Measurements from ENCODE around the gene EML1.

EML1 gene

GRCh38 chr14:99831903-99832685 is 38.9 kb downstream of the EML1 start:
- H3K4me1 Mint-ChIP-seq: no peaks in the 10 kb centered on the region

GRCh38 chr14:99837822-99838221 is 44.6 kb downstream of the EML1 start:
- Mint-ChIP-seq H3K27ac (no peak overlapping the region), H3K9me3 (no peaks in the 10 kb centered on the region), H3K27me3 (peaks cover 16% of the 10 kb centered on the region), H3K4me3 (no peak overlapping the region), H3K36me3 (no peaks in the 10 kb centered on the region), H3K4me1 (no peaks in the 10 kb centered on the region)
- ATAC-seq (ENCODE audit: low read depth): no peak
- DNase-seq (ENCODE audit: low spot score in 2 of 2): no peak

More at GRCh38 chr14:99831903-99832685, 38.9 kb downstream of the EML1 start:
- H3K27me3 Mint-ChIP-seq: peaks cover 20% of the 10 kb centered on the region
- DNase-seq (ENCODE audit: low spot score in 2 of 2) (no peak), ATAC-seq (ENCODE audit: low read depth) (no peak)
- no peak overlapping the region for H3K27ac Mint-ChIP-seq
- no peaks in the 10 kb centered on the region for H3K9me3 Mint-ChIP-seq
- no peak overlapping the region for H3K4me3 Mint-ChIP-seq
- no peaks in the 10 kb centered on the region for H3K36me3 Mint-ChIP-seq

GRCh38 chr14:99838639-99839134 is 45.5 kb downstream of the EML1 start:
- DNase-seq (ENCODE audit: low spot score in 2 of 2) (no peak), ATAC-seq (ENCODE audit: low read depth) (no peak)
- Mint-ChIP-seq H3K4me3 (no peak overlapping the region), H3K4me1 (no peaks in the 10 kb centered on the region), H3K27ac (no peak overlapping the region), H3K36me3 (no peaks in the 10 kb centered on the region), H3K9me3 (no peaks in the 10 kb centered on the region), H3K27me3 (peaks cover 13% of the 10 kb centered on the region)

GRCh38 chr14:99839696-99840095 is 46.5 kb downstream of the EML1 start:
- Mint-ChIP-seq H3K4me3 (no peak overlapping the region), H3K9me3 (no peaks in the 10 kb centered on the region), H3K27me3 (peaks cover 13% of the 10 kb centered on the region), H3K36me3 (no peaks in the 10 kb centered on the region), H3K4me1 (no peaks in the 10 kb centered on the region), H3K27ac (no peak overlapping the region)
- DNase-seq (ENCODE audit: low spot score in 2 of 2) (no peak), ATAC-seq (ENCODE audit: low read depth) (no peak)

GRCh38 chr14:99840265-99840664 is 47.1 kb downstream of the EML1 start:
- Mint-ChIP-seq H3K27me3 (peaks cover 12% of the 10 kb centered on the region), H3K36me3 (no peaks in the 10 kb centered on the region), H3K4me1 (no peaks in the 10 kb centered on the region), H3K9me3 (peaks cover 2% of the 10 kb centered on the region), H3K4me3 (no peak overlapping the region), H3K27ac (no peak overlapping the region)
- ATAC-seq (ENCODE audit: low read depth) (no peak), DNase-seq (ENCODE audit: low spot score in 2 of 2) (no peak)

GRCh38 chr14:99840774-99841305 is 47.6 kb downstream of the EML1 start:
- DNase-seq (ENCODE audit: low spot score in 2 of 2): no peak
- no peaks in the 10 kb centered on the region for H3K4me1 Mint-ChIP-seq
- H3K4me3 Mint-ChIP-seq: no peak overlapping the region
- no peaks in the 10 kb centered on the region for H3K36me3 Mint-ChIP-seq
- peaks cover 9% of the 10 kb centered on the region for H3K27me3 Mint-ChIP-seq
- ATAC-seq (ENCODE audit: low read depth): no peak
- peaks cover 2% of the 10 kb centered on the region for H3K9me3 Mint-ChIP-seq
- H3K27ac Mint-ChIP-seq: no peak overlapping the region

GRCh38 chr14:99841436-99842071 is 48.3 kb downstream of the EML1 start:
- H3K36me3 Mint-ChIP-seq: no peaks in the 10 kb centered on the region
- H3K27ac Mint-ChIP-seq: no peak overlapping the region
- H3K9me3 Mint-ChIP-seq: peaks cover 2% of the 10 kb centered on the region
- ATAC-seq (ENCODE audit: low read depth) (no peak), DNase-seq (ENCODE audit: low spot score in 2 of 2) (no peak)
- H3K4me1 Mint-ChIP-seq: no peaks in the 10 kb centered on the region
- H3K27me3 Mint-ChIP-seq: peaks cover 7% of the 10 kb centered on the region
- no peak overlapping the region for H3K4me3 Mint-ChIP-seq

GRCh38 chr14:99842141-99842540 is 48.9 kb downstream of the EML1 start:
- peaks cover 2% of the 10 kb centered on the region for H3K36me3 Mint-ChIP-seq
- no peak overlapping the region for H3K4me3 Mint-ChIP-seq
- peaks cover 5% of the 10 kb centered on the region for H3K9me3 Mint-ChIP-seq
- no peak overlapping the region for H3K27ac Mint-ChIP-seq
- H3K4me1 Mint-ChIP-seq: no peaks in the 10 kb centered on the region
- DNase-seq (ENCODE audit: low spot score in 2 of 2) (no peak), ATAC-seq (ENCODE audit: low read depth) (no peak)
- H3K27me3 Mint-ChIP-seq: peaks cover 5% of the 10 kb centered on the region

- Mint-ChIP-seq H3K27me3 (peaks cover 3% of the 10 kb centered on the region), H3K4me1 (no peaks in the 10 kb centered on the region), H3K36me3 (peaks cover 2% of the 10 kb centered on the region)
These were observed 53.6 kb downstream of the EML1 start for GRCh38 chr14:99846808-99847207.

GRCh38 chr14:99850709-99851108 is 57.5 kb downstream of the EML1 start:
- H3K9me3 Mint-ChIP-seq: peaks cover 5% of the 10 kb centered on the region
- peaks cover 6% of the 10 kb centered on the region for H3K27me3 Mint-ChIP-seq
- ATAC-seq (ENCODE audit: low read depth) (no peak), DNase-seq (ENCODE audit: low spot score in 2 of 2) (no peak)
- no peaks in the 10 kb centered on the region for H3K4me1 Mint-ChIP-seq
- H3K27ac Mint-ChIP-seq: no peak overlapping the region
- no peak overlapping the region for H3K4me3 Mint-ChIP-seq
- peaks cover 2% of the 10 kb centered on the region for H3K36me3 Mint-ChIP-seq

More at GRCh38 chr14:99846808-99847207, 53.6 kb downstream of the EML1 start:
- H3K4me3 Mint-ChIP-seq: no peak overlapping the region
- ATAC-seq (ENCODE audit: low read depth) (no peak), DNase-seq (ENCODE audit: low spot score in 2 of 2) (no peak)
- H3K27ac Mint-ChIP-seq: no peak overlapping the region
- H3K9me3 Mint-ChIP-seq: peaks cover 7% of the 10 kb centered on the region

GRCh38 chr14:99852578-99852977 is 59.4 kb downstream of the EML1 start:
- Mint-ChIP-seq H3K4me3 (no peak overlapping the region), H3K9me3 (peaks cover 2% of the 10 kb centered on the region), H3K4me1 (no peaks in the 10 kb centered on the region)

GRCh38 chr14:99853206-99853605 is 60.0 kb downstream of the EML1 start:
- Mint-ChIP-seq H3K4me1 (no peaks in the 10 kb centered on the region), H3K9me3 (peaks cover 2% of the 10 kb centered on the region), H3K27ac (no peak overlapping the region), H3K27me3 (peaks cover 8% of the 10 kb centered on the region), H3K36me3 (no peaks in the 10 kb centered on the region), H3K4me3 (no peak overlapping the region)
- ATAC-seq (ENCODE audit: low read depth) (no peak), DNase-seq (ENCODE audit: low spot score in 2 of 2) (no peak)

More at GRCh38 chr14:99852578-99852977, 59.4 kb downstream of the EML1 start:
- ATAC-seq (ENCODE audit: low read depth) (no peak), DNase-seq (ENCODE audit: low spot score in 2 of 2) (no peak)
- no peak overlapping the region for H3K27ac Mint-ChIP-seq
- no peaks in the 10 kb centered on the region for H3K36me3 Mint-ChIP-seq
- peaks cover 8% of the 10 kb centered on the region for H3K27me3 Mint-ChIP-seq

- Mint-ChIP-seq H3K4me1 (no peaks in the 10 kb centered on the region), H3K36me3 (no peaks in the 10 kb centered on the region), H3K27ac (no peak overlapping the region), H3K9me3 (peaks cover 2% of the 10 kb centered on the region), H3K4me3 (no peak overlapping the region), H3K27me3 (peaks cover 10% of the 10 kb centered on the region)
- no peak for ATAC-seq (ENCODE audit: low read depth)
- DNase-seq (ENCODE audit: low spot score in 2 of 2): no peak
These were observed 61.6 kb downstream of the EML1 start for GRCh38 chr14:99854831-99855230.

- Mint-ChIP-seq H3K36me3 (no peaks in the 10 kb centered on the region), H3K9me3 (peaks cover 2% of the 10 kb centered on the region), H3K27ac (no peak overlapping the region), H3K4me1 (no peaks in the 10 kb centered on the region), H3K4me3 (no peak overlapping the region), H3K27me3 (peaks cover 10% of the 10 kb centered on the region)
- ATAC-seq (ENCODE audit: low read depth) (no peak), DNase-seq (ENCODE audit: low spot score in 2 of 2) (no peak)
These were observed 62.1 kb downstream of the EML1 start for GRCh38 chr14:99855271-99855670.

Measured in memory B cell (primary cell).